Measurements from ENCODE around the gene GPC3.
"Not testable (repeated sequence)": the region's sequence is repeated elsewhere in the genome, so short reads cannot be mapped to it uniquely, and the experiment has no call there.

The GPC3 gene

DNA sequence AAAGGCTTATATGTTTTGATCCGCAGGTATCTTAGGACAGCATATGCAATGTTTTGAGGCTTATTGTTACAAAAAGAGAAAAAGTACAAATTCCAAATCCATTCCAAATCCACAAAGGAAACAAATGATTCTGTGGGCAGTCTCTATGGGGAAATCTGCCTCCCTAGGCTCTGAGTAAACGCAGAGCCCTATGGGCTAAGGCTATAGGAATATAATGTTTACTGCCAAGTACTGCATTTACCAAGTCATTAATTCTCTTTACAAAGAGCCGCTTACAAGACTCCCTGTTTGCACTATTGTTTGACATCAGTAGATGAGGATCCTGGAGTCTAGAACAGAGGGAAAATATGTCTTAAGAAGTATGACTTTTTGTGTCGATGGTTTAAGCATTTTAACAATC is 357.7 kb downstream of the GPC3 start:
- POLR2A ChIA-PET: no interaction called here
- TF ChIP-seq, protein P1, sequence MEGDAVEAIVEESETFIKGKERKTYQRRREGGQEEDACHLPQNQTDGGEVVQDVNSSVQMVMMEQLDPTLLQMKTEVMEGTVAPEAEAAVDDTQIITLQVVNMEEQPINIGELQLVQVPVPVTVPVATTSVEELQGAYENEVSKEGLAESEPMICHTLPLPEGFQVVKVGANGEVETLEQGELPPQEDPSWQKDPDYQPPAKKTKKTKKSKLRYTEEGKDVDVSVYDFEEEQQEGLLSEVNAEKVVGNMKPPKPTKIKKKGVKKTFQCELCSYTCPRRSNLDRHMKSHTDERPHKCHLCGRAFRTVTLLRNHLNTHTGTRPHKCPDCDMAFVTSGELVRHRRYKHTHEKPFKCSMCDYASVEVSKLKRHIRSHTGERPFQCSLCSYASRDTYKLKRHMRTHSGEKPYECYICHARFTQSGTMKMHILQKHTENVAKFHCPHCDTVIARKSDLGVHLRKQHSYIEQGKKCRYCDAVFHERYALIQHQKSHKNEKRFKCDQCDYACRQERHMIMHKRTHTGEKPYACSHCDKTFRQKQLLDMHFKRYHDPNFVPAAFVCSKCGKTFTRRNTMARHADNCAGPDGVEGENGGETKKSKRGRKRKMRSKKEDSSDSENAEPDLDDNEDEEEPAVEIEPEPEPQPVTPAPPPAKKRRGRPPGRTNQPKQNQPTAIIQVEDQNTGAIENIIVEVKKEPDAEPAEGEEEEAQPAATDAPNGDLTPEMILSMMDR (IDR thresholded peaks at IDR 0.05; ENCODE audit: control extremely low read depth, extremely low read depth, low read depth, missing control alignments): no peak
- CTCF ChIA-PET: no interaction called here
- DNase-seq (ENCODE audit: extremely low spot score): no peak

GRCh38 chrX:133621384-133621783 is 364.0 kb downstream of the GPC3 start:
- CTCF ChIA-PET; DNase-seq (ENCODE audit: extremely low spot score); POLR2A ChIA-PET: not testable (repeated sequence)

GRCh38 chrX:133611676-133612075 is 373.7 kb downstream of the GPC3 start:
- DNase-seq (ENCODE audit: extremely low spot score): no peak
- ChIA-PET CTCF (no interaction called here), POLR2A (no interaction called here)
- TF ChIP-seq, protein P1 (IDR thresholded peaks at IDR 0.05; ENCODE audit: control extremely low read depth, extremely low read depth, low read depth, missing control alignments): no peak

- no peak for DNase-seq (ENCODE audit: extremely low spot score)
- ChIA-PET POLR2A (no interaction called here), CTCF (no interaction called here)
- TF ChIP-seq, protein P1 (IDR thresholded peaks at IDR 0.05; ENCODE audit: control extremely low read depth, extremely low read depth, low read depth, missing control alignments): no peak
Measured at GRCh38 chrX:133610056-133610455, 375.3 kb downstream of the GPC3 start.

DNA sequence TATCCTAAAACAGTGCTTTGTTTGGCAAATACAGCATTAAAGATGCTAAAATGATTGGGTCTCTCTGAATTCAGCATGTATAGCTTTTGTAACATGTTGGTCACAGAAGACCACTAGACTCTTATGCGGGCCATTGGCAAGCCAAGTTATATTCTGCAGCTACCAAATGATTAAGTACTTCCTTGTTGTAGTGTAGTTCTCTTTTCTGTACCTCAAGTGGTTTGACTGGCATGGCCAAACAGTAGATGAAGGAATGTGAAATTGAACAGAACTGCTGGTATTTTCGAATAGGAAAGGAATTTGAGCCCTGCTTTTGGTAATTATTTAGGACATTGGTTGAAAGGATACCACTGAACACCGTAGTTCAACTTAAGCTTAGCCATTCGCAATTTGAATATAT is 376.2 kb downstream of the GPC3 start:
- CTCF ChIA-PET: no interaction called here
- no peak for DNase-seq (ENCODE audit: extremely low spot score)
- POLR2A ChIA-PET: no interaction called here
- TF ChIP-seq, protein P1 (IDR thresholded peaks at IDR 0.05; ENCODE audit: control extremely low read depth, extremely low read depth, low read depth, missing control alignments): no peak

GRCh38 chrX:133608406-133608805 is 377.0 kb downstream of the GPC3 start:
- no peak for DNase-seq (ENCODE audit: extremely low spot score)
- ChIA-PET POLR2A (no interaction called here), CTCF (no interaction called here)
- TF ChIP-seq, protein P1 (IDR thresholded peaks at IDR 0.05; ENCODE audit: control extremely low read depth, extremely low read depth, low read depth, missing control alignments): no peak

DNA sequence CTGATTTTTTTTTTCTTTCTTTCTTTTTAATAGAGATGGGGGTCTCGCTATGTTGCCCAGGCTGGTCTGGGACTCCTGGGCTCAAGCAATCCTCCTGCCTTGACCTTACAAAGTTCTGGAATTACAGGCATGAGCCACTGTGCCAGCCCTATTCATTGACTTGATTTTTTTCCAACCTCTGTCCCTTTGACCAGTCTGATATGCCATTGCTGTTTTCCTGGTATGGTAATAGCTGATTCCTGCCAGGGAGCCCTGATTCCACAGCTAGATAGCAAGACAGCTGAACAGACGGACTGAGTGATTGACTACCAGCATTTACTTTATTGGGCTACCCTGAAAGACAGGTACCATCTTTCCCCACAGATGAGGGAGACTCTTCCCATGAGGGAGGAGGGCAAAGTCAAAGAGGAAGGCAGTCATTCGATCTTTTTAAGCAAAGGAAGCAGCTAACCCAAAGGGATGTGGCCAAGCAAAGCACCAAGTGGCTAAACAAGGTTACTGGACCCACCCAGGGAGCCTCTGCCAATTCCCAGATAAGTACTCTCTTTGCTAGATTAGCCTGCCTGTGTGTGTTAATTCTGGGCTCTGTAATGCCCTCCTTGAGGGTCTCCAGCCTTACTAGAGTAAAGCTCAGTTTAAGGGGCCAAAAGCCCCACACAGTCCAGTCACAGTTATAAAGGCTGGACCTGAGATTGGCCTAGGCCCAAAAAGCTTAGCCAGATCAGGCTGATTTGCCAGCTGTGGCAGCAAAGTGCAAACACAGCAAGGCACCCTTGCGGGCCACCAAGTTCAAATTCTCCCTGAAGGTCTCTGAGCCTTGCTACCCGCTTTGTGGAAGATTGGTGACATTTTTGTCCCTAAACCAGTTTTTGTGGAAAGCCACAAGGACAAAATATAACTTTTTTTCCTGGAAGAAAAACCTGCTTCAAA is 377.7 kb downstream of the GPC3 start:
- CTCF ChIA-PET: no interaction called here
- DNase-seq (ENCODE audit: extremely low spot score): no peak
- POLR2A ChIA-PET: no interaction called here
- TF ChIP-seq, protein P1 (IDR thresholded peaks at IDR 0.05; ENCODE audit: control extremely low read depth, extremely low read depth, low read depth, missing control alignments): no peak
